GM12878 (cell line): Measurements from ENCODE around the gene ARHGEF6. TPM values are rescaled to one million over a fixed set of nuclear protein-coding genes. Genes with fewer than 3 reads are reported as not detected.

Experiments
- ATAC-seq: fragments of 200-7000 bp; cut with Tn5 transposase; 3 replicates; pipeline ENCODE4 v1.9.1; 2020; ENCODE audit warnings: mild to moderate bottlenecking, moderate library complexity
- BruUV-seq: library from RNA; stranded (reverse); fragments of 400-500 nt; replicated peaks from 2 replicates; lab custom pipeline; 2021; lab: Mats Ljungman, UMichigan
- CTCF ChIA-PET: fragments of 300-600 bp; sonication (Branson Sonifier 250); formaldehyde crosslinking; extraction: SDS; loops from one replicate; lab custom pipeline; 2021; ENCODE audit warnings: inconsistent platforms; lab: Yijun Ruan, JAX
- POLR2A ChIA-PET: fragments of 350-600 bp; formaldehyde crosslinking; extraction: SDS; loops from one replicate; lab custom pipeline; 2021; ENCODE audit warnings: inconsistent platforms; lab: Charles Lee
- RAD21 ChIA-PET: fragments of 300-600 bp; sonication (Branson Sonifier 250); formaldehyde crosslinking; loops from one replicate; lab custom pipeline; 2023; ENCODE audit warnings: antibody characterized with exemption; ENCODE audit not compliant: unreplicated experiment; lab: Charles Lee
- SMC1A ChIA-PET: fragments of 300-600 bp; sonication (Branson Sonifier 250); formaldehyde crosslinking; loops from one replicate; lab custom pipeline; 2023; ENCODE audit not compliant: unreplicated experiment, uncharacterized antibody; lab: Charles Lee
- DNase-seq: peaks from one replicate; pipeline ENCODE4 v3.0.0-alpha.2; 2011; ENCODE audit warnings: low read depth, low spot score
- FAIRE-seq: peaks from 3 replicates; lab custom pipeline; 2011; peaks lifted over from hg19 to GRCh38; lab: Jason Lieb, UNC
- H2AFZ ChIP-seq: 2 replicates; pipeline ENCODE4 v1.6.0; 2011; ENCODE audit warnings: low read depth, low read length, control low read depth; ENCODE audit not compliant: control insufficient read depth
- H3K27ac ChIP-seq: 2 replicates; pipeline ENCODE4 v1.5.1; 2011; ENCODE audit warnings: control low read depth; ENCODE audit not compliant: control insufficient read depth, insufficient read depth
- H3K27me3 ChIP-seq, 2 experiments: replicated peaks in 1 of 2; 2 replicates each; pipeline versions ENCODE4 v1.6.0 to v1.6.1; 2011; ENCODE audit warnings: low read length in 1 of 2; ENCODE audit not compliant: control insufficient read depth in 2 of 2, insufficient read depth in 2 of 2
- H3K36me3 ChIP-seq, 2 experiments: 2 replicates each; pipeline ENCODE4 v1.5.1; 2011; ENCODE audit warnings: low read length in 1 of 2; ENCODE audit not compliant: control insufficient read depth in 2 of 2, insufficient read depth in 2 of 2
- H3K4me1 ChIP-seq: 2 replicates; pipeline ENCODE4 v1.6.1; 2011; ENCODE audit warnings: mild to moderate bottlenecking, low read length, moderate library complexity, mixed read lengths; ENCODE audit not compliant: control insufficient read depth, insufficient read depth
- H3K4me2 ChIP-seq: 2 replicates; pipeline ENCODE4 v1.6.0; 2011; ENCODE audit warnings: control low read depth; ENCODE audit not compliant: control insufficient read depth, insufficient read depth
- H3K4me3 ChIP-seq: fragments of 200-600 bp; sonication (generic); 2 replicates; pipeline ENCODE4 v1.5.1; 2016
- H3K79me2 ChIP-seq: 2 replicates; pipeline ENCODE4 v1.6.0; 2011; ENCODE audit warnings: low read length; ENCODE audit not compliant: control insufficient read depth, insufficient read depth
- H3K9ac ChIP-seq: 2 replicates; pipeline ENCODE4 v1.8.0; 2011; ENCODE audit warnings: low read length, control low read depth, mixed read lengths; ENCODE audit not compliant: control insufficient read depth, insufficient read depth
- H3K9me3 ChIP-seq: replicated peaks from 3 replicates; pipeline ENCODE4 v1.5.1; 2011; ENCODE audit warnings: mild to moderate bottlenecking, low read length; ENCODE audit not compliant: control insufficient read depth, insufficient read depth
- H4K20me1 ChIP-seq: 2 replicates; pipeline ENCODE4 v1.6.0; 2011; ENCODE audit not compliant: control insufficient read depth, insufficient read depth
- ASH2L ChIP-seq: fragments of 300-600, 200-600 bp; sonication (generic); IDR thresholded peaks from 2 replicates; pipeline ENCODE4 v1.6.1; 2017; ENCODE audit warnings: low read depth, mild to moderate bottlenecking, borderline replicate concordance
- CHD2 ChIP-seq: IDR thresholded peaks from 2 replicates; pipeline ENCODE4 v1.6.1; 2011; ENCODE audit warnings: low read depth, low read length, improper control_type of control experiment, borderline replicate concordance
- CTCF ChIP-seq, 3 experiments: IDR thresholded peaks in 2 of 3; conservative IDR thresholded peaks in 1 of 3; 2 replicates each; pipeline ENCODE4 v1.5.1; 2011; ENCODE audit warnings: low read depth in 3 of 3, low read length in 3 of 3, mild to moderate bottlenecking in 3 of 3, control low read depth in 2 of 3, moderate library complexity in 2 of 3, inconsistent platforms in 1 of 3, mixed read lengths in 1 of 3; ENCODE audit not compliant: control insufficient read depth in 2 of 3, insufficient read depth in 1 of 3; ENCODE audit errors: extremely low read depth in 1 of 3
- E4F1 ChIP-seq: fragments of 450-650 bp; IDR thresholded peaks from 2 replicates; pipeline ENCODE4 v1.6.1; 2018; ENCODE audit warnings: borderline replicate concordance, mild to moderate bottlenecking; ENCODE audit not compliant: partially characterized antibody
- EED ChIP-seq: sonication (generic); IDR thresholded peaks from 2 replicates; pipeline ENCODE4 v1.6.1; 2016; ENCODE audit warnings: antibody characterized with exemption, low read depth
- FOXK2 ChIP-seq: fragments of 450-650 bp; IDR thresholded peaks from 2 replicates; pipeline ENCODE4 v1.6.1; 2017; ENCODE audit warnings: mild to moderate bottlenecking, moderate library complexity
- IKZF2 ChIP-seq, 2 experiments: fragments of 450-650 bp; IDR thresholded peaks; 2 replicates each; pipeline ENCODE4 v1.6.1; 2017; ENCODE audit warnings: mild to moderate bottlenecking in 2 of 2, moderate library complexity in 2 of 2
- JUNB ChIP-seq: IDR thresholded peaks from 2 replicates; pipeline ENCODE4 v1.6.1; 2016; ENCODE audit warnings: antibody characterized with exemption, mild to moderate bottlenecking
- MTA2 ChIP-seq: fragments of 450-650 bp; IDR thresholded peaks from 2 replicates; pipeline ENCODE4 v1.6.1; 2016; ENCODE audit warnings: low read depth, mild to moderate bottlenecking, moderate library complexity
- MYC ChIP-seq: IDR thresholded peaks from 2 replicates; pipeline ENCODE4 v1.6.1; 2011; ENCODE audit warnings: mild to moderate bottlenecking, low read length, moderate library complexity, inconsistent platforms; ENCODE audit not compliant: insufficient read depth, insufficient replicate concordance, insufficient read length, severe bottlenecking
- RFX5 ChIP-seq: IDR thresholded peaks from 2 replicates; pipeline ENCODE4 v1.6.1; 2011; ENCODE audit warnings: low read depth, low read length, improper control_type of control experiment
- TAF1 ChIP-seq: IDR thresholded peaks from 2 replicates; pipeline ENCODE4 v1.6.1; 2011; ENCODE audit warnings: mild to moderate bottlenecking, low read depth, low read length, borderline replicate concordance
- TCF3 ChIP-seq: IDR thresholded peaks from 2 replicates; pipeline ENCODE4 v1.6.1; 2012; ENCODE audit warnings: low read depth, mild to moderate bottlenecking, low read length, borderline replicate concordance; ENCODE audit not compliant: insufficient read depth
- WGBS: methylation state at CpG from one replicate; pipeline ENCODE4 v1.1.6; 2016; ENCODE audit warnings: low lambda C conversion rate; ENCODE audit not compliant: insufficient replicate concordance, insufficient coverage; ENCODE audit errors: missing lambda C conversion rate; 5-methylcytosine and 5-hydroxymethylcytosine counted together
- in situ Hi-C: fragments of 300-500 bp; cut with MboI; formaldehyde crosslinking; loops from 9 replicates; pipeline ENCODE4 v1.14.3; 2018; ENCODE audit warnings: mixed read lengths
- intact Hi-C: fragments of 100-400 bp; cut with micrococcal nuclease; formaldehyde crosslinking; loops from one replicate; pipeline ENCODE4 v1.14.2; 2022; ENCODE audit not compliant: unreplicated experiment
- polyA plus RNA-seq, 11 experiments: library from polyadenylated mRNA; depleted of rRNA in 4 of 11; unstranded in 6 of 11; stranded (reverse) in 5 of 11; fragments of >200 nt; fragmentation: Nextera tagmentation in 4 of 11; fragmentation: Illumina TruSeq in 1 of 11; extraction: Ambion mirVana in 4 of 11; extraction: Trizol in 1 of 11; gene quantifications; 1 replicate in 1 of 11; 2 replicates in 10 of 11; pipeline versions ENCODE4 v1.2.1 to v1.2.3, GENCODE V29; 2011 to 2016; ENCODE audit warnings: inconsistent platforms in 2 of 11, missing spikeins in 2 of 11, low read depth in 1 of 11
- total RNA-seq, 4 experiments: library from RNA; depleted of rRNA in 3 of 4; stranded (reverse); fragments of >200 nt in 3 of 4; fragmentation: Illumina TruSeq in 1 of 4; extraction: Trizol in 1 of 4; gene quantifications; 2 replicates each; pipeline versions ENCODE4 v1.2.1 to v1.2.3, GENCODE V29; 2013 to 2021
- TF ChIP-seq, protein P1 (sequence below): fragments of 450-650 bp; IDR thresholded peaks from 2 replicates; pipeline ENCODE4 v1.6.1; 2016; ENCODE audit warnings: mild to moderate bottlenecking
- TF ChIP-seq, protein P2 (sequence below): fragments of 450-650 bp; IDR thresholded peaks from 2 replicates; pipeline ENCODE4 v1.6.1; 2017; ENCODE audit warnings: borderline replicate concordance
- TF ChIP-seq, protein P3 (sequence below): IDR thresholded peaks from 2 replicates; pipeline ENCODE4 v1.6.1; 2012; ENCODE audit warnings: low read depth, low read length, improper control_type of control experiment

Gene ARHGEF6
- total and polyA plus RNA-seq, 10 of the 15 experiments (the other 5 are each of a cell fraction or from before 2014, with no cell fraction given): 5.4 to 29.7 (median 18.0) TPM

DNA sequence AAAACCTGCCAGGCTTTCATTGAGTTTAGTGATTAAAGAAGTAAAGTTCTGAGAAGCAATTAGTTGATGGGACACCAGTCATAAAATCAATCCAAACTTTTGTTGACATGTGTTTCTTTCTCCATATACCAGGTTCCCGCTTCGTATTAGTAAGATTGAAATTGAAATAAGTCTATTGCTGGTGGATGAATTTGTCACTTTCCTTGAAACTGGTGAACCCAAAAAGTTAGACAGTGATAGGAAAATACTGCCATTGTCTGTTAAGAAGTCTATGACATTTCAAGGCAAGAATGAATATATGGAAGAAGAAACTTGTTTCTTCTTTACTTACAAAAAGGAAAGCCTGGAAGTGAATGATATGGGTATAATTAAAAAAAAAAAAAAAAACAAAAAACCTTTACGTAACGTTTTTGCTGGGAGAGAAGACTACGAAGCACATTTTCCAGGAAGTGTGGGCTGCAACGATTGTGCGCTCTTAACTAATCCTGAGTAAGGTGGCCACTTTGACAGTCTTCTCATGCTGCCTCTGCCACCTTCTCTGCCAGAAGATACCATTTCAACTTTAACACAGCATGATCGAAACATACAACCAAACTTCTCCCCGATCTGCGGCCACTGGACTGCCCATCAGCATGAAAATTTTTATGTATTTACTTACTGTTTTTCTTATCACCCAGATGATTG lies 132.9 kb downstream of the ARHGEF6 start, which contains the start of gene CD40LG:
Gene CD40LG (plus strand): TSS at position 482 of the 684 bp plus-strand sequence. CDS start 91 bp downstream, at position 573.
- in situ Hi-C loops: no loop called here
- no peak within 1 kb of the TSS for H3K9ac ChIP-seq
- H3K4me2 ChIP-seq: no peak within 1 kb of the TSS
- H3K9me3 ChIP-seq: no peaks in the 10 kb centered on the region
- intact Hi-C loops: no loop called here
- TF ChIP-seq, protein P1, sequence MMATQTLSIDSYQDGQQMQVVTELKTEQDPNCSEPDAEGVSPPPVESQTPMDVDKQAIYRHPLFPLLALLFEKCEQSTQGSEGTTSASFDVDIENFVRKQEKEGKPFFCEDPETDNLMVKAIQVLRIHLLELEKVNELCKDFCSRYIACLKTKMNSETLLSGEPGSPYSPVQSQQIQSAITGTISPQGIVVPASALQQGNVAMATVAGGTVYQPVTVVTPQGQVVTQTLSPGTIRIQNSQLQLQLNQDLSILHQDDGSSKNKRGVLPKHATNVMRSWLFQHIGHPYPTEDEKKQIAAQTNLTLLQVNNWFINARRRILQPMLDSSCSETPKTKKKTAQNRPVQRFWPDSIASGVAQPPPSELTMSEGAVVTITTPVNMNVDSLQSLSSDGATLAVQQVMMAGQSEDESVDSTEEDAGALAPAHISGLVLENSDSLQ: no peak
- TF ChIP-seq FOXK2 (no peak), ASH2L (no peak), MTA2 (no peak), RFX5 (no peak), TCF3 (no peak), MYC (no peak), TAF1 (no peak), IKZF2 (IDR thresholded peaks at IDR 0.05) (no peak), EED (no peak), E4F1 (no peak), CHD2 (no peak), CTCF (IDR thresholded peaks at IDR 0.05 in 2 of 3, conservative IDR thresholded peaks at IDR 0.05 in 1 of 3; ENCODE audit: control insufficient read depth in 2 of 3, extremely low read depth in 1 of 3, insufficient read depth in 1 of 3, low read depth in 3 of 3, low read length in 3 of 3) (no peak), JUNB (no peak)
- TF ChIP-seq, protein P2, sequence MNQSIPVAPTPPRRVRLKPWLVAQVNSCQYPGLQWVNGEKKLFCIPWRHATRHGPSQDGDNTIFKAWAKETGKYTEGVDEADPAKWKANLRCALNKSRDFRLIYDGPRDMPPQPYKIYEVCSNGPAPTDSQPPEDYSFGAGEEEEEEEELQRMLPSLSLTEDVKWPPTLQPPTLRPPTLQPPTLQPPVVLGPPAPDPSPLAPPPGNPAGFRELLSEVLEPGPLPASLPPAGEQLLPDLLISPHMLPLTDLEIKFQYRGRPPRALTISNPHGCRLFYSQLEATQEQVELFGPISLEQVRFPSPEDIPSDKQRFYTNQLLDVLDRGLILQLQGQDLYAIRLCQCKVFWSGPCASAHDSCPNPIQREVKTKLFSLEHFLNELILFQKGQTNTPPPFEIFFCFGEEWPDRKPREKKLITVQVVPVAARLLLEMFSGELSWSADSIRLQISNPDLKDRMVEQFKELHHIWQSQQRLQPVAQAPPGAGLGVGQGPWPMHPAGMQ: no peak
- TF ChIP-seq, protein P3, sequence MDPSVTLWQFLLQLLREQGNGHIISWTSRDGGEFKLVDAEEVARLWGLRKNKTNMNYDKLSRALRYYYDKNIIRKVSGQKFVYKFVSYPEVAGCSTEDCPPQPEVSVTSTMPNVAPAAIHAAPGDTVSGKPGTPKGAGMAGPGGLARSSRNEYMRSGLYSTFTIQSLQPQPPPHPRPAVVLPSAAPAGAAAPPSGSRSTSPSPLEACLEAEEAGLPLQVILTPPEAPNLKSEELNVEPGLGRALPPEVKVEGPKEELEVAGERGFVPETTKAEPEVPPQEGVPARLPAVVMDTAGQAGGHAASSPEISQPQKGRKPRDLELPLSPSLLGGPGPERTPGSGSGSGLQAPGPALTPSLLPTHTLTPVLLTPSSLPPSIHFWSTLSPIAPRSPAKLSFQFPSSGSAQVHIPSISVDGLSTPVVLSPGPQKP: no peak
- H3K4me3 ChIP-seq: no peak within 1 kb of the TSS
- no peak within 1 kb of the TSS for H3K27ac ChIP-seq
- H3K79me2 ChIP-seq: no peaks in the 10 kb centered on the region
- POLR2A ChIA-PET: no interaction called here
- CTCF ChIA-PET: no interaction called here
- H3K36me3 ChIP-seq: no peaks in the 10 kb centered on the region
- no peaks in the 10 kb centered on the region for H3K27me3 ChIP-seq
- 79% methylated on average over 10 of the region's 10 CpGs for WGBS
- no peak for FAIRE-seq
- no peaks in the 10 kb centered on the region for H4K20me1 ChIP-seq
- peaks cover 5% of the 10 kb centered on the region; the same call in 1 of the 2 replicates for H3K4me1 ChIP-seq
- BruUV-seq: no TSS peak
- H2AFZ ChIP-seq: no peak within 1 kb of the TSS
- no peak for DNase-seq
- RAD21 ChIA-PET: no interaction called here
- SMC1A ChIA-PET: no interaction called here
- ATAC-seq: no peak
